Measurements from ENCODE around the gene ADRA2A.

DNA sequence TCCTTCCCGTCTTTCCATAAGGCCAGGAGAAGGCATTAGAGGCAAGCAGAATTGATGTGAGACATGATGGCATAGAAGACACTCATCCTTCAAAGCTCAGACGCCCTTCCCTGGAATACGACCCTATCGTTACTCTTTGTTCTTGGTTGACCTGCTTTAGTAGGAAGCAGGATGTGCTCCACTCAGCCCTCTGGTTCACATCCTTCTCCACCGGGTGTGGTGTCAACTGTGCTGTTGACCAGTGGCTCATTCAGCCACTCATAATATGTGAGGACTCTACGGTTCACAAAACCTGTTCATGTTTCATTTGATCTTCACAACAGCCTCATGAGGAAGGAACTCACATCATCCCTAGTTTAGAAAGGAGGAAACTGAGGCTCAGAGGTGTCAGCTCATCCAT is 47.1 kb downstream of the ADRA2A start:
- TF ChIP-seq, protein P1, sequence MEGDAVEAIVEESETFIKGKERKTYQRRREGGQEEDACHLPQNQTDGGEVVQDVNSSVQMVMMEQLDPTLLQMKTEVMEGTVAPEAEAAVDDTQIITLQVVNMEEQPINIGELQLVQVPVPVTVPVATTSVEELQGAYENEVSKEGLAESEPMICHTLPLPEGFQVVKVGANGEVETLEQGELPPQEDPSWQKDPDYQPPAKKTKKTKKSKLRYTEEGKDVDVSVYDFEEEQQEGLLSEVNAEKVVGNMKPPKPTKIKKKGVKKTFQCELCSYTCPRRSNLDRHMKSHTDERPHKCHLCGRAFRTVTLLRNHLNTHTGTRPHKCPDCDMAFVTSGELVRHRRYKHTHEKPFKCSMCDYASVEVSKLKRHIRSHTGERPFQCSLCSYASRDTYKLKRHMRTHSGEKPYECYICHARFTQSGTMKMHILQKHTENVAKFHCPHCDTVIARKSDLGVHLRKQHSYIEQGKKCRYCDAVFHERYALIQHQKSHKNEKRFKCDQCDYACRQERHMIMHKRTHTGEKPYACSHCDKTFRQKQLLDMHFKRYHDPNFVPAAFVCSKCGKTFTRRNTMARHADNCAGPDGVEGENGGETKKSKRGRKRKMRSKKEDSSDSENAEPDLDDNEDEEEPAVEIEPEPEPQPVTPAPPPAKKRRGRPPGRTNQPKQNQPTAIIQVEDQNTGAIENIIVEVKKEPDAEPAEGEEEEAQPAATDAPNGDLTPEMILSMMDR (conservative IDR thresholded peaks at IDR 0.05) = no peak
- no peak for TF ChIP-seq EZH2 (IDR thresholded peaks at IDR 0.05; ENCODE audit: low read depth)

All from PC-9 (cell line).